Urinary bladder (tissue), 4 donors: ENCODE measurements around the gene CPLX3. TPM values are rescaled to one million over a fixed set of nuclear protein-coding genes. Genes with fewer than 3 reads are reported as not detected.

ENCODE experiments used
- DNase-seq: peaks from one replicate; pipeline ENCODE4 v3.0.0-alpha.2; 2015; ENCODE audit errors: extremely low spot score
- H3K27ac ChIP-seq: one replicate; pipeline ENCODE4 v1.5.1; 2013; ENCODE audit warnings: low read depth, mild to moderate bottlenecking, moderate library complexity
- H3K36me3 ChIP-seq: one replicate; pipeline ENCODE4 v1.6.1; 2013; ENCODE audit warnings: mild to moderate bottlenecking, moderate library complexity; ENCODE audit not compliant: insufficient read depth
- H3K4me1 ChIP-seq: one replicate; pipeline ENCODE4 v1.6.1; 2013; ENCODE audit warnings: mild to moderate bottlenecking, moderate library complexity; ENCODE audit not compliant: insufficient read depth
- H3K4me3 ChIP-seq: one replicate; pipeline ENCODE4 v1.5.1; 2013; ENCODE audit warnings: low read depth, low read length
- WGBS: extraction: QIAGEN DNeasy Blood & Tissue Kit; methylation state at CpG from one replicate; pipeline ENCODE4 v1.1.7; 2013; 5-methylcytosine and 5-hydroxymethylcytosine counted together
- polyA plus RNA-seq: library from polyadenylated mRNA; stranded (reverse); fragments of 200-250 nt; gene quantifications from one replicate; pipeline ENCODE4 v1.2.3, GENCODE V29; 2013
- total RNA-seq: library from RNA; depleted of rRNA; stranded (reverse); fragments of >200 nt; gene quantifications from one replicate; pipeline ENCODE4 v1.2.3, GENCODE V29; 2014
- donor health status: healthy with polysubstance abuse.
- donor health status: healthy.

The CPLX3 gene
- total and polyA plus RNA-seq, 2 donors, result 0.22 TPM; not detected in 1

- H3K4me3 ChIP-seq, result no peak overlapping the region
- no peaks in the 10 kb centered on the region for H3K4me1 ChIP-seq
- no peak overlapping the region for H3K27ac ChIP-seq
- no peaks in the 10 kb centered on the region for H3K36me3 ChIP-seq
- 72% methylated on average over 12 of the region's 12 CpGs for WGBS
- DNase-seq, result no peak
Observed at GRCh38 chr15:74833376-74834107, 7.1 kb downstream of the CPLX3 start.

GRCh38 chr15:74835312-74835823, 8.9 kb downstream of the CPLX3 start:
- no peak for DNase-seq
- 38% methylated on average over 5 of the region's 5 CpGs for WGBS
- Histone ChIP-seq H3K4me3 (no peak overlapping the region), H3K36me3 (peaks cover 3% of the 10 kb centered on the region), H3K27ac (no peak overlapping the region), H3K4me1 (no peaks in the 10 kb centered on the region)

- no peak overlapping the region for H3K4me3 ChIP-seq
- H3K4me1 ChIP-seq, result no peaks in the 10 kb centered on the region
- peaks cover 3% of the 10 kb centered on the region for H3K36me3 ChIP-seq
- H3K27ac ChIP-seq, result no peak overlapping the region
- no peak for DNase-seq
- WGBS, result 88% methylated on average over 7 of the region's 7 CpGs
Observed at GRCh38 chr15:74836846-74837245, 10.4 kb downstream of the CPLX3 start.

GRCh38 chr15:74837482-74838136, 11.2 kb downstream of the CPLX3 start:
- no peak overlapping the region for H3K27ac ChIP-seq
- H3K4me1 ChIP-seq, result no peaks in the 10 kb centered on the region
- no peak overlapping the region for H3K4me3 ChIP-seq
- 71% methylated on average over 15 of the region's 15 CpGs for WGBS
- peaks cover 3% of the 10 kb centered on the region for H3K36me3 ChIP-seq
- DNase-seq, result no peak

GRCh38 chr15:74838137-74838516, 11.7 kb downstream of the CPLX3 start:
- H3K36me3 ChIP-seq, result peaks cover 3% of the 10 kb centered on the region
- no peak overlapping the region for H3K27ac ChIP-seq
- DNase-seq, result no peak
- WGBS, result 92% methylated on average over 10 of the region's 10 CpGs
- H3K4me1 ChIP-seq, result no peaks in the 10 kb centered on the region
- no peak overlapping the region for H3K4me3 ChIP-seq

GRCh38 chr15:74838746-74839525, 12.5 kb downstream of the CPLX3 start:
- 89% methylated on average over 11 of the region's 11 CpGs for WGBS
- Histone ChIP-seq H3K27ac (no peak overlapping the region), H3K4me1 (no peaks in the 10 kb centered on the region), H3K36me3 (peaks cover 3% of the 10 kb centered on the region), H3K4me3 (no peak overlapping the region)
- no peak for DNase-seq

GRCh38 chr15:74839526-74840395, 13.3 kb downstream of the CPLX3 start:
- H3K4me1 ChIP-seq, result no peaks in the 10 kb centered on the region

GRCh38 chr15:74840851-74841775, 14.7 kb downstream of the CPLX3 start:
- Histone ChIP-seq H3K4me1 (no peaks in the 10 kb centered on the region), H3K36me3 (peaks cover 7% of the 10 kb centered on the region), H3K4me3 (no peak overlapping the region), H3K27ac (no peak overlapping the region)
- DNase-seq, result no peak
- WGBS, result 89% methylated on average over 9 of the region's 9 CpGs

More at GRCh38 chr15:74839526-74840395, 13.3 kb downstream of the CPLX3 start:
- WGBS, result 83% methylated on average over 31 of the region's 31 CpGs
- no peak overlapping the region for H3K27ac ChIP-seq
- no peak overlapping the region for H3K4me3 ChIP-seq
- peaks cover 3% of the 10 kb centered on the region for H3K36me3 ChIP-seq
- DNase-seq, result no peak

GRCh38 chr15:74841891-74842373, 15.5 kb downstream of the CPLX3 start:
- WGBS, result 81% methylated on average over 14 of the region's 14 CpGs
- H3K27ac ChIP-seq, result no peak overlapping the region
- H3K36me3 ChIP-seq, result peaks cover 7% of the 10 kb centered on the region
- no peaks in the 10 kb centered on the region for H3K4me1 ChIP-seq
- no peak for DNase-seq
- no peak overlapping the region for H3K4me3 ChIP-seq

- Histone ChIP-seq H3K4me1 (no peaks in the 10 kb centered on the region), H3K4me3 (peak within 1 kb of the TSS; percentile 67), H3K36me3 (peaks cover 7% of the 10 kb centered on the region), H3K27ac (peak within 1 kb of the TSS; percentile 84)
- under 1% methylated on average over 84 of the region's 84 CpGs for WGBS
- DNase-seq, result peak; percentile 56
Observed at GRCh38 chr15:74842581-74843444, 16.4 kb downstream of the CPLX3 start, which contains the start of gene ULK3. TSS of gene ULK3 (minus strand) at chr15:74843156. CDS start at chr15:74843105, 51 bp downstream.

GRCh38 chr15:74843445-74843828, 17.0 kb downstream of the CPLX3 start:
- DNase-seq, result no peak
- WGBS, result 9% methylated on average over 18 of the region's 18 CpGs
- Histone ChIP-seq H3K27ac (peak overlapping the region; percentile 84), H3K4me1 (no peaks in the 10 kb centered on the region), H3K36me3 (peaks cover 7% of the 10 kb centered on the region), H3K4me3 (peak overlapping the region; percentile 67)
